GM18858 (cell line): ENCODE results near the gene ELMOD1.

ENCODE experiments used
- ATAC-seq: cut with Tn5 transposase; IDR thresholded peaks from one replicate; pipeline ENCODE4 v1.9.1; 2021; ENCODE audit not compliant: unreplicated experiment

Gene ELMOD1

GRCh38 chr11:107713009-107713408 lies 122.1 kb downstream of the ELMOD1 start:
- no peak for ATAC-seq
